Endothelial cell (in vitro differentiated cells): ENCODE results near the gene GREB1L. TPM values are rescaled to one million over a fixed set of nuclear protein-coding genes. Genes with fewer than 3 reads are reported as not detected.
"Not testable (repeated sequence)": the region's sequence is repeated elsewhere in the genome, so short reads cannot be mapped to it uniquely, and the experiment has no call there.

Experiments used
- DNase-seq: peaks from one replicate; pipeline ENCODE4 v3.0.0; 2021; ENCODE audit warnings: low spot score
- H3K27ac Mint-ChIP-seq: one replicate; pipeline ENCODE4 v1.8.0; 2021; ENCODE audit warnings: mixed read lengths, inconsistent platforms; ENCODE audit not compliant: unreplicated experiment
- H3K27me3 Mint-ChIP-seq: one replicate; pipeline ENCODE4 v1.8.0; 2021; ENCODE audit warnings: mild to moderate bottlenecking, moderate library complexity, mixed read lengths, inconsistent platforms; ENCODE audit not compliant: unreplicated experiment
- H3K36me3 Mint-ChIP-seq: one replicate; pipeline ENCODE4 v1.8.0; 2021; ENCODE audit warnings: mild to moderate bottlenecking, low read depth, mixed read lengths, inconsistent platforms; ENCODE audit not compliant: unreplicated experiment
- H3K4me1 Mint-ChIP-seq: one replicate; pipeline ENCODE4 v1.8.0; 2021; ENCODE audit warnings: mild to moderate bottlenecking, mixed read lengths, inconsistent platforms; ENCODE audit not compliant: unreplicated experiment
- H3K4me3 Mint-ChIP-seq: one replicate; pipeline ENCODE4 v1.8.0; 2021; ENCODE audit warnings: mild to moderate bottlenecking, mixed read lengths, inconsistent platforms; ENCODE audit not compliant: unreplicated experiment
- H3K9me3 Mint-ChIP-seq: one replicate; pipeline ENCODE4 v1.8.0; 2021; ENCODE audit warnings: mixed read lengths, inconsistent platforms; ENCODE audit not compliant: unreplicated experiment
- CTCF ChIP-seq: fragments of 200-600 bp; sonication (generic); IDR thresholded peaks from one replicate; pipeline ENCODE4 v1.5.0; 2021; ENCODE audit warnings: antibody characterized with exemption; ENCODE audit not compliant: unreplicated experiment
- total RNA-seq: library from RNA; stranded (reverse); fragmentation: NEBNext Ultra II Directional; extraction: Animal tissue kit (Norgen Biotek cat#: 25700); gene quantifications from one replicate; pipeline ENCODE4 v1.2.1, GENCODE V29; 2021; ENCODE audit not compliant: unreplicated experiment

GREB1L gene
- total RNA-seq, 1 donor from 2014 or later, result 105 TPM

- no peak for DNase-seq
- TF ChIP-seq CTCF, result no peak
- Mint-ChIP-seq H3K27ac (no peak overlapping the region), H3K36me3 (peaks cover 6% of the 10 kb centered on the region), H3K4me1 (peaks cover 4% of the 10 kb centered on the region), H3K9me3 (no peaks in the 10 kb centered on the region), H3K4me3 (no peak overlapping the region), H3K27me3 (no peaks in the 10 kb centered on the region)
These were observed 35.5 kb downstream of the GREB1L start for GRCh38 chr18:21277578-21277977.

- not testable (repeated sequence) for H3K36me3 Mint-ChIP-seq, H3K4me3 Mint-ChIP-seq, DNase-seq, H3K27me3 Mint-ChIP-seq, H3K9me3 Mint-ChIP-seq, H3K4me1 Mint-ChIP-seq
- peak overlapping the region; percentile 36 for H3K27ac Mint-ChIP-seq
These were observed 36.2 kb downstream of the GREB1L start for GRCh38 chr18:21278218-21278617.

- no peaks in the 10 kb centered on the region for H3K27me3 Mint-ChIP-seq
- no peak overlapping the region for H3K4me3 Mint-ChIP-seq
- no peak for TF ChIP-seq CTCF
- no peaks in the 10 kb centered on the region for H3K4me1 Mint-ChIP-seq
- no peaks in the 10 kb centered on the region for H3K9me3 Mint-ChIP-seq
- peaks cover 6% of the 10 kb centered on the region for H3K36me3 Mint-ChIP-seq
- no peak overlapping the region for H3K27ac Mint-ChIP-seq
- no peak for DNase-seq
These were observed 39.6 kb downstream of the GREB1L start for GRCh38 chr18:21281603-21282002.

GRCh38 chr18:21284540-21284939, 42.5 kb downstream of the GREB1L start:
- H3K27me3 Mint-ChIP-seq, result peaks cover 2% of the 10 kb centered on the region
- TF ChIP-seq CTCF, result no peak

GRCh38 chr18:21289827-21290226, 47.8 kb downstream of the GREB1L start:
- no peak for DNase-seq
- Mint-ChIP-seq H3K9me3 (no peaks in the 10 kb centered on the region), H3K27me3 (peaks cover 2% of the 10 kb centered on the region), H3K27ac (no peak overlapping the region), H3K36me3 (no peaks in the 10 kb centered on the region), H3K4me3 (no peak overlapping the region), H3K4me1 (peaks cover 15% of the 10 kb centered on the region)
- TF ChIP-seq CTCF, result no peak

More at GRCh38 chr18:21284540-21284939, 42.5 kb downstream of the GREB1L start:
- H3K36me3 Mint-ChIP-seq, result no peaks in the 10 kb centered on the region
- no peak overlapping the region for H3K27ac Mint-ChIP-seq
- H3K4me3 Mint-ChIP-seq, result no peak overlapping the region
- no peaks in the 10 kb centered on the region for H3K9me3 Mint-ChIP-seq
- no peak for DNase-seq
- peaks cover 2% of the 10 kb centered on the region for H3K4me1 Mint-ChIP-seq

- Mint-ChIP-seq H3K4me1 (peaks cover 19% of the 10 kb centered on the region), H3K9me3 (no peaks in the 10 kb centered on the region), H3K4me3 (peak overlapping the region; percentile 44), H3K36me3 (peaks cover 5% of the 10 kb centered on the region), H3K27me3 (peaks cover 2% of the 10 kb centered on the region), H3K27ac (no peak overlapping the region)
- no peak for TF ChIP-seq CTCF
- no peak for DNase-seq
These were observed 49.1 kb downstream of the GREB1L start for GRCh38 chr18:21291106-21291505.
